NK-92 treated with Interleukin-12 subunit alpha and Interleukin-12 subunit beta, amount 100 ng/mL, for 24 hours (cell line): ENCODE results near the gene TP63.

Experiments
- DNase-seq: peaks from one replicate; lab custom pipeline; 2025; lab: John Stamatoyannopoulos, UW

TP63 gene

GRCh38 chr3:189779166-189779565 is 148.0 kb downstream of the TP63 start:
- DNase-seq, result no peak

GRCh38 chr3:189780546-189781270 is 149.5 kb downstream of the TP63 start:
- no peak for DNase-seq

- no peak for DNase-seq
These were observed 150.2 kb downstream of the TP63 start for GRCh38 chr3:189781415-189781814.

GRCh38 chr3:189786479-189787064 is 155.4 kb downstream of the TP63 start:
- DNase-seq, result no peak

- no peak for DNase-seq
These were observed 156.0 kb downstream of the TP63 start for GRCh38 chr3:189787191-189787590.

GRCh38 chr3:189787632-189788031 is 156.4 kb downstream of the TP63 start:
- no peak for DNase-seq

- no peak for DNase-seq
These were observed 158.2 kb downstream of the TP63 start for GRCh38 chr3:189789432-189789831.

- no peak for DNase-seq
These were observed 159.5 kb downstream of the TP63 start for GRCh38 chr3:189790658-189791057.

GRCh38 chr3:189792046-189792929 is 161.1 kb downstream of the TP63 start:
- no peak for DNase-seq

- DNase-seq, result no peak
These were observed 163.3 kb downstream of the TP63 start for GRCh38 chr3:189794518-189794917.

- no peak for DNase-seq
These were observed 166.0 kb downstream of the TP63 start for GRCh38 chr3:189797103-189797750.

GRCh38 chr3:189799366-189799765 is 168.2 kb downstream of the TP63 start:
- DNase-seq, result no peak

GRCh38 chr3:189800436-189800835 is 169.2 kb downstream of the TP63 start:
- DNase-seq, result no peak

GRCh38 chr3:189803254-189803653 is 172.1 kb downstream of the TP63 start:
- DNase-seq, result no peak

GRCh38 chr3:189805375-189806067 is 174.3 kb downstream of the TP63 start:
- no peak for DNase-seq

- DNase-seq, result no peak
These were observed 175.2 kb downstream of the TP63 start for GRCh38 chr3:189806171-189806951.

GRCh38 chr3:189808246-189809007 is 177.2 kb downstream of the TP63 start:
- DNase-seq, result no peak

GRCh38 chr3:189809583-189809982 is 178.4 kb downstream of the TP63 start:
- no peak for DNase-seq

- no peak for DNase-seq
These were observed 181.7 kb downstream of the TP63 start for GRCh38 chr3:189812806-189813465.
